ENCODE data around the gene KNCN.

KNCN gene

DNA sequence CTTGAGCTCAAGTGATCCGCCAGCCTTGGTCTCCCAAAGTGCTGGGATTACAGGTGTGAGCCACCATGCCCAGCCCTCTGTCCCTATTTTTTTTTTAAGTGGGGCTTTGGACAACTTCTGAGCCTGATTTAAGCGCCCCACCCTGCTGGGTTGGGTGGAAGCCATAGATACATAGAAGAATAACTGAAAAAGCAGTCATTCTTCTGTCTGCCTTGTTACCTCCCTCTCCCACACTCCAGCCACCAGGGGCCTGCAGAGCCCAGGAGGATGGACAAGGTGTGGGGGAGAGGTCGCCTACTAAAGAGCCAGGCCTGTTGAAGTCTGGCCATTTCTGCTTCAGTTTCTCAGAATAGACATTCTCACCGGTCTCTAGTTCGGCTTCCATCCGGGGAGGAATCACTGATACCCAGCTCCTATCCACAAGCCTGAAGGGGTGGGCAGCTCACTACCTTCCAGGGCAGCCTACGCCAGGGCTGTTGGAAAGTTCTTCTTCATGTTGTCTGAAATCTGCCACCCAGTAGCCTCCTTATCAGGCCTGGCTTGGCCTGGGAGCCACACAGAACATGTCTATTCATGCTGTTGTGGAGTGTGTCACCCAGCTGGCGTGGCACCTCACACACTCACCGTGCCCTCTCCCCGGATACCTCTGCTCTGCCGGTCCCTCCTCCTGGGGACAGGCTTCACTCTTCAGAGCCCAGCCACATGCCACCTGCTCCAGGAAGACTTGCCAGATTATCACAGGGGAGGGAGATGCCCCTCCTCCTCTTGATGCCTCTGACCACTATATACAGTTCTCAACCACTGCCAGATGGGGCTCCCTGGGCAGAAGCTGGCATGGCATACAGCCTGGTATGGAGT is 27.7 kb downstream of the KNCN start:
- DNase-seq, result no peak

DNA sequence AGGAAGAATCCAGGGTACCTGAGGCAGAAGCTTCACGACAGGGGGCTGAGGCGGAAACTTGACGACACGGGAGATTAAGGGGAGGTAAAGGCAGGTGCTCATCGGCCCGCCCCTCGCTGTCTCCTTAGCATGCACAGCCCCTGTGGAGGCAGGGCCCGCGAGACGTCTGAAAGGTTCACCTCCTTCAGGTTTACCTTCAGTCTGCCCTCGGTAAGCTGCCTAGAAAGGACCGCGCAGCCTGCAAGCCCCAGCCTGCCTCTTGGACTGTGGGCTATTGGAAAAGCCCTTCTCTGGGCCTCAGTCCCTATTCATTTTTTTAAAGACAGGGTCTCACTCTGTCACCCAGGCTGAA is 28.5 kb downstream of the KNCN start:
- DNase-seq, result no peak

DNA sequence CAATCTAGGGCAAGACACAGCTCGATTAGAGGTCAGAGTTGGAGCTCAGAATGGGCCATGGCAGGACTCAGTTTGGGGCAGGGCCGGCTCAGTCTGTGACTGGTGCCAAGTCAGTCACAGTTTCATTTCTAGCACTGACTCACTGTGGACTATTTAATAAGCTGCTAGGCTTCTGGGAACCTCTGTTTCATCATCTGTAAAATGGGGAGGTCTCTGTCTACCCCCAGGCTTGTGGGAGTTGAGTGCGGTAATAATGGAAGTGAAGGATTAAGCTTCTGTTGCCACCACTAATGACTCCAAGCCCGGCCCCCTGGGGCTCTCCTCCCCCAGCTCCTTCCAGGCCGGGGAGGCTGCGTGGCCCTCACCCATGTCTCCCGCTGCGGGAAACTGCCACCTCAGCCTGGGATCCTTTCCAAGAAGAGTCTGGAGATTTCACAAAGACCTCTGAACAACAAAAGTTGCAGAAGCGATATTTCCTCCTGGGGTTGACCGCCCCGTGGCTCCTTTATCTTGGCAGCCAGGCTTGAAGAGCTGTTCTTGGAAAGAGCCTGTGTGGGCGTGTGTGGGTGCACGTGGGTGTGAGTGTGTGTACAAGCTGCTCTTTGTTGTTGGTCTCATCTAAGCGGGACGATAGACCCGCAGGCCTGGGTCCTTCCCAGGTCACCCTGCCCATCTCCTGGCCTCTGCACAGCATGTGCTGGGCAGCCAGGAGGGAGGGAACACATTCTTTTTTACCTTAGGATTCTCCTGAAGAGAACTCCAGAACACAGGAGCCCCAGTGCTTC is 29.1 kb downstream of the KNCN start:
- DNase-seq, result no peak

DNA sequence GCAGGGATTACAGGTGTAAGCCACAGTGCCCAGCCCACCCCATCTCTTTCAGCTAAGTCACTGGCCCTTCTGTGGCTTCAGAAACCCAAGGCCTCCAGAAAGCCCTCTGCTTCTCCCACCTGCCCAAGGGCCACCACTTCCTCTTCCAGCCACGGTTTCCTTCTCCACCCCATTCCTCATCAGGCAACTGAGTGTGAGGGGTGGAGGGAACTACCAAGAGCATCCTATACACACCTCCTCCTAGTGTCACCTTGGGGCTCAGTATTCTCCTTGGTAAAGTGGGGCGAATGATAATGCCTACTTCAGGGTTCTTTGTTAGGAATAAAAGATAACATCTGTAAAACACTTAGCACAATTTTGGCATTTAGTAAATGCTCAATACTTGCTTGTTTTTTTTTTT is 30.0 kb downstream of the KNCN start:
- no peak for DNase-seq

DNA sequence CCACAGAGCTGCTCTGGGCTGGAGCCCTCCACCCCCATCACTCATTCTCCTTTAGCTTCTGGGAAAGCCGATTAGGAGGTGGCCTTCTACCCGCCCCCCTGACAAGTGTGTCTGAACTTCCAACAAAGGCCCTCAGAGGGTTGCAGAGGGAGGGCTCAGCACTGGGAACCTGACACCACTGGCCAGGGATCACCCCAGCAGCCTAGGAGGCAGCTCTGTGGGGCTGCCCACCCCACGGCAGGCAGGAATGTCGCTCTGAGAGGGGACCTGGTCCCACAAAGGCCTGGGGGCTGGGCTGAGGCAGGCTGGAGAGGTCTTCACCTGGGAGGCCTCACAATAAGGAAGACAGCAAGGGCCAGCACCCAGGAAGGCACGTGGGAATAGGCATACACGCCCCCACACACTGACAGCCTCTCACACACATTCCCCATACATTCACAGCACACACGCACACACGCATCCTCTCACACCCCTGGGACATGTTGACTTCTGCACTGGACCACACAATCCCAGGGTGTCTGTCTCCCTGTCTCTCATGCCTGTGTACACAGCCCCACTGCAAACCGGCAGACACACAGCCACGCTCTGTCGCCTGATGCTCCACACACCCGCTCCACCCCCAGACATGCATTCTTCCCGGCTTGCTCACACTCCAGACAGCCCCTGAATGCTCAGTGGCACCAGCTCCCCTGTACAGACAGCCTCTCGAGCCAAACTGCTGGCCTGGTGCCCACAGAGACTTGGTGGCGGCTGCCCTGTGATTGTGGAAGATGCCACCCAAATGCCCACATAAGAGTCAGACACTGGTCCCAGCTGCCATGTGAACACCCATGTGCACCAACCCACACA is 31.2 kb downstream of the KNCN start:
- DNase-seq, result no peak

DNA sequence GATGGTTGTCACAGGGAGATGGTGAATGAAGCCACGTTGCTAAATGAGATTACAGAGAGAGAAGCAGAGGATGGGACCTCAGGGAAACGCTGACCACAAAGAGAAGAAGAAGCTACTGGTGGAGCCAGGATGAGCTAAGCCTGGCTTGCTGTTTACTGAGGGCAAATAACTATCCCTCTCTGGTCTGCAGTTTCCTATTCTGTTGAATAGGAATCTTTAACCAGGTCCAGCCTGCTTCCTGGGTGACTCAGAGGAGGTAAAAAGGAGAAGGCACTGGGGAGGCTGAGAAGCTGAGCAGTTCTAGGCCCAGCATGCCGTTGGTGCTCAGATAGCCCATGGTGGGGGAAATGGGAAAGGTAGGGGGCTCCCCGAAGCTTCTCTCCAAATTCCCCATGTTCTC is 32.2 kb downstream of the KNCN start:
- DNase-seq, result no peak

DNA sequence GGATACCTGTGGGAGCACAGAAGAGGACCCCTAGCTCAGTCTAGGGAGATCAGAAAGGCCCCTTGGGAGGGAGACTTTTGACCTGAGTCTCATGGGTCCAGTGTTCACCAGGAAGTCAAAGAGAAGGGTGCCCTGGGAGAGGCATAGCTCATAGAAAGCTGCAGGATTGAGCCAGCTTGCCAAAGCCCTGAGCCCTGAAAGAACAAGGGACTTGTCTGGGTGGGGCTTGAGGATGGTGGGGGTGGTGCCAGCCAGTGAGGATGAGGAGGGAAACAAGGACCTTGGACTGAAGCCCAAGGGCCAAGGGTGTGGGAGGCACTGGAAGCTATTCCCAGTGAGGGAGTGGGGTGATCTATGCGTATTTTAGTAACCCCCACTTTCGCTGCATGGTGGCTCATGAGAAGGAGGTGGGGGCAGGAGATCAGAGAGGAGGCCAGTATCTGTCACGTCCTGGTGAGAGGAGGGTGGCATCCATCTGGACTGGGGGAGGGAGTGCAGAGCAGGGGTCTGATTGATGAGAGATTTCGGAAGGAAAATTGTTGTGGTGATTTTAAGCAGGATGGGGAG is 33.4 kb downstream of the KNCN start:
- no peak for DNase-seq

DNA sequence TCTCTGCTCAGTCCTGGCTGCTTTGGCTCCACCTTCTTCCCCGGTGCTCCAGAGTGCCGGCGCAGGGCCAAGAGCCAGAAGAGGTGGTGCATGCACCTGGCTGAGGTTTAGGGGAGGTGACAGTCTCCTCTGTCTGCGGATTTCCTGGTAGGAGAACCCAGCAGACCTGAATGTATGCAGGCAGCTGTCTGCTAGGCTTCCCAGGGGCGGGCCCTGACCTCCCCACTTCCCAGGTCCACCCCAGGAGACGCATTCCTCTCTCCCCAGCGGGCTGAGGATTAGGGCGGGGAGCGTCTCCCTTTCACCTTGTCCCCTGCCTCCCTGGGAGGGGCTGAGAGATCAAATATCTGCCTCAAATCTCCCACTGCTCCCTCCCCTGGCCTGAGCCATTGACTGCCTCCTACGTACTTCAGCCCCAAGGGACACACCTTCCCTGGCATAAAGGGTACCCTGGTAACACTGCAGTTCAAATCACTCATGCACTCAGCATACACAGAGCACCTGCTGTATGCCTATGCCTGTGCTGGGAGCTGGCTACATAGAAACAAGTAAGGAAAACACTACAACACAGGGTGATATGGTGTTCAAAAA is 34.3 kb downstream of the KNCN start:
- peak; percentile 72 for DNase-seq

DNA sequence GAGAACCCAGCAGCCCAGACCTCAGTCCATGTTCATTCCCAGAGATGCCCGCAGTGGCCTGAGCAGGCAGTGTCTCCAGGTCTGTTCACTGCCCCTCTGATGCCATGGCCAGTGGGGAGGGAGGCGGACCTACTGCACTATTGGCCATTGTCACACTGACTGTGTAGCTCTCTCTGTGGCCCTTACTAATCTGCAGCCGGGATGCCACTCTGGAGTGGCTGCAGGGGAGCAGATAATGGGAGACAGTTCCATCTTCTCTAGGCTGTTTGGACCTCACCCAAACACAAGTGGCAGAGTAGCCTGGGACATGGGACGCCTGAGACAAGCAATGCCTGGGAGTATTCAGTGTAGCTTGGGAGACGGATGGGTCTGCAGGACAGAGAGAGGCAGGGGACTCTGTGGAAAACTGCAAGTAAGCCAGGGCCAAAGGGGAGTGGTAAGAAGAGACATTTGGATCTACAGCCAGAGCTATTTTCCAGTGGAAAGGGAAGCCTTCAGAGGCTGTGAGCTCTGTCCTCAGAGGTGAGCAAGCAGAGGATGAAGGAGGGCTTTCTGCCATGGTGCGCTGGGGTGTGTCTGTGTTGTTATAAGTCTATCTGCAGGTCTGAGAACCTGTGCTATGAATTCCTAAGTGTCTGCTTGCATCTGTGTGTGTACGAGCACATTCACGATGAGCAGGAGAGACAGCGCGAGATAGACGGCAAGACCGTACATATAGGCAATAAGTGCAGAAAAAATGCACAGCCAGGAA is 35.1 kb downstream of the KNCN start:
- DNase-seq, result no peak

DNA sequence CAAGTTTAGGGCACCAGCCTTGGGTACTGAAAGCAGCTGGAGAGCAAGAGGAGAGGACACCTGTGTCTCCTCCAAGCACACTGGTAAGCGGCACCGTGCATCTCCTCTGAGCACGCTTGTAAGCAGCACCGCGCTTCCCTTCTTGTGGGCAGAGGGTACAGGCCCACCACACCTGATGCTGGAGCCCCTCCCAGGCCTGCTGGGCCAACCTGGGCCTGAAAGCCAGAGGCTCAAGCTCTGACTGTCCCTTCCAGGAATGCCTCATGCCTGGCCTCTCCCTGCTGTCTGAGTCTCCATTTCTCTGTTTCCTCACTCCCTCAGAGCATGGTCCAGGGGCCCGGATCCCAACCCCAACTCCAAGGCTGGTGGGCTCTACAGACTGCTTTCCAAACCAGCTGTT is 35.9 kb downstream of the KNCN start:
- DNase-seq, result no peak

DNA sequence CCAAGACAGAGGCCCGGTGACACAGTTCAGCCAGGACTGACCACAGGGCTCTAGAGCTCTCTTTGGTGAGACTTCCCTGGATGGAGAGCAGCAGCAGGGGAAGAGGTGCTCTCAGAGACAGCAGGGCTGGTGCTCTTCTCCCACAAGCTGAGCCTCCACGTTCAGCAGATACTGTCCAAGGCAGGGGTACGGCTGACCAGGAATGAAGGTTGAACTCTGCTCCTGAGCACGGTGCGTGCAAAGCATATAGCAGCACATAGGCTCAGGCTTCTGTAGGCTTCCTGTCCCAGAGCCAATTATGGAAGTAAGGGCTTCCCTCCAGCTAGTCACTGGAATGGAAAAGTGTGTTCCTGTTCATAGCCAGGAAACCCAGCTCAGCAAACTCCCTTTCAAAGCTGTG is 37.9 kb downstream of the KNCN start:
- DNase-seq, result no peak

DNA sequence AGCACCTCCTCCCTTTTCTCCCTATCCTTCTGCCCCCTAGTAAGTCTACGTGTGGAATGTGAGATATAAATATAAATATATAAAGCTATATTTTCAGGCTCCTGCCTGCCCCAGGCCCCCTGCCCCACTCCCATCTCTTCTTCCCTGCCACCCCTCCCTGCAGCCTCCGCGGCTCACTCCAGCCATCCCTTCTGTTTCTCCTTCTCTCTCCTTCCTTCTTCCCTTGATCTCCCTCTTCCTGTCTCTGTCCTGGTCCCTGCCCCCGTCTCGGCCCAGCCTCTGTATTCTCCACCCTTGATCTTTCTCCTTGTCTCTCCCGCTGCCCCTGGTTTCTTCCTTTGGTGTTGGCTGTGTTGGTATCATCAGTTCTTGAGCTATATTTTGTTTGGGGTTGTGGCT is 38.7 kb downstream of the KNCN start:
- DNase-seq, result no peak

DNA sequence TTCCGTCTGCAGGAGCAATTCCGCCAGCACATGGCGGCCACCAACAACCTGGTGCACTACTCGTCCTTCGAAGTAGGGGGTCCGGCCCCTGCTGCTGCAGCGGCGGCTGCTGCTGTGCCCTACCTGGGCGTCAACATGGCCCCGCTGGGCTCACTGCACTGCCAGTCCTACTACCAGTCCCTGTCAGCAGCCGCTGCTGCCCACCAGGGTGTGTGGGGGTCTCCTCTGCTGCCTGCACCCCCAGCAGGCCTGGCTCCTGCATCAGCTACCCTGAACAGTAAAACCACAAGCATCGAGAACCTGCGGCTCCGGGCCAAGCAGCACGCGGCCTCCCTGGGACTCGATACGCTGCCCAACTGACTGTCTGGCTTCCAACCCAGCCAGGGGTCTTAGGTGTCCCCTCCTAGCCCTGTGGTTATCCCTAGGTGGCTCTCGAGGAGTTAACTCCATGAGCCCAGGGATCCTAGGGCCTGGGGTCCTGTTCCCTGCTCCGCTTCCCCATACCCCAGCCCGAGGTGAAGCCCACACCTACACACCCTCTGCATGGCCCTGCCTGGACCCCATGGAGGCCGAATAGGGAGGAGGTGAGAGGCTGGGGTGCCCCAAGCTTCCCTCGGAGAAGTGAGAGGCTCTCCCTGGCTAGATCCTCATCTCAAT is 39.2 kb downstream of the KNCN start:
- no peak for DNase-seq

DNA sequence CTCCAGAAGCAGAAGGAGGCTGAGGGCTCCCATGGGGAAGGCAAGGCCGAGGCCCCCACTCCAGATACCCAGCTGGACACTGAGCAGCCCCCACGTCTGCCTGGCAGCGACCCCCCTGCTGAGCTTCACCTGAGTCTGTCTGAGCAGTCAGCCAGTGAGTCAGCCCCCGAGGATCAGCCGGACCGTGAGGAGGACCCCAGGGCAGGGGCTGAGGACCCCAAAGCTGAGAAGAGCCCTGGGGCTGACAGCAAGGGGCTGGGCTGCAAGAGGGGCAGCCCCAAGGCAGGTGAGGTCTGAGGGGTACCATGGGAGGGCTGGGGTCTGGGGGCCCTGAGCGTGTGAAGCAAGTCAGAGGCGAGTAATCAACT is 40.5 kb downstream of the KNCN start:
- DNase-seq, result no peak

DNA sequence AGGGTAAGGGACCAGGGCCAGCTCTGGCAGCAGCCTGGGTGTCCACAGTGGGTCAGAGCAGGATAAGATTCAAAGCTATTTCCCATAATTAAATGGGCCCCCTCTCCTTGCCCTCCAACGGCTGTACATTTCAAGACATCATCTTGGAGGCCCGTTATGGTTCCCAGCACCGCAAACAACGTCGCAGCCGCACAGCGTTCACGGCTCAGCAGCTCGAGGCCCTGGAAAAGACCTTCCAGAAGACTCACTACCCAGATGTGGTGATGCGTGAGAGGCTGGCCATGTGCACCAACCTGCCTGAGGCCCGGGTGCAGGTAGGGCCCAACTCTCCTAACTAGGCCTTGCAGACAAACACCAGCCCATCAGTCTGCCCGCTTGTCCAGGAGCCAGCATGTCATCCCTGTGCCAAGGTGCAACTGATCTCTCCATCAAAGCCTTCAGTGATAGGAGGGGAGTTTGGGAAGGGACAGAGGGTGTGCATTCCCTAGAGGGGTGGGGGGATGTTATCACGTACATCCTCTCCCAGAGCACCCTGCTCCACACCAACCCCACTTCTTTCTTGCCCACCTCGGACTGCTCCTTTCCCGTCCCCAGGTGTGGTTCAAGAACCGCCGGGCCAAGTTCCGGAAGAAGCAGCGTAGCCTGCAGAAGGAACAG is 41.0 kb downstream of the KNCN start:
- no peak for DNase-seq

DNA sequence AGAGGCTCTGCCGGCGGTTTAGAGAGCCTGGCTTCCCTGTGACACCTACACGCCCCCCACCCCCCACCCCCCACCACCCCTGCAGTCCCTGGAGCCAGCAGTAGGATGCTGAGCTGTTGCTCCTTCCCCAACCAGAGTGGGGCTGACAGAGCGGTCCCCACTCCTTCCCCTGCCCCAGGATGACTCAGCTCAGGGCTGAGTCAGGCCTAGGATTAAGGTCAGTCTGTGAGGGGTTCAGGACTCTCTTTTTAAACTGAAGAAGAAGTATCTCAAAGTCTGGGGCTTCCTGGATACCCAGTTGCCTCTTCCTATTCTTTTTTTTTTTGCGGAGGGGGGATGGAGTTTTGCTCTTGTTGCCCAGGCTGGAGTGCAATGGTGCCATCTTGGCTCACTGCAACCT is 42.7 kb downstream of the KNCN start:
- no peak for DNase-seq

DNA sequence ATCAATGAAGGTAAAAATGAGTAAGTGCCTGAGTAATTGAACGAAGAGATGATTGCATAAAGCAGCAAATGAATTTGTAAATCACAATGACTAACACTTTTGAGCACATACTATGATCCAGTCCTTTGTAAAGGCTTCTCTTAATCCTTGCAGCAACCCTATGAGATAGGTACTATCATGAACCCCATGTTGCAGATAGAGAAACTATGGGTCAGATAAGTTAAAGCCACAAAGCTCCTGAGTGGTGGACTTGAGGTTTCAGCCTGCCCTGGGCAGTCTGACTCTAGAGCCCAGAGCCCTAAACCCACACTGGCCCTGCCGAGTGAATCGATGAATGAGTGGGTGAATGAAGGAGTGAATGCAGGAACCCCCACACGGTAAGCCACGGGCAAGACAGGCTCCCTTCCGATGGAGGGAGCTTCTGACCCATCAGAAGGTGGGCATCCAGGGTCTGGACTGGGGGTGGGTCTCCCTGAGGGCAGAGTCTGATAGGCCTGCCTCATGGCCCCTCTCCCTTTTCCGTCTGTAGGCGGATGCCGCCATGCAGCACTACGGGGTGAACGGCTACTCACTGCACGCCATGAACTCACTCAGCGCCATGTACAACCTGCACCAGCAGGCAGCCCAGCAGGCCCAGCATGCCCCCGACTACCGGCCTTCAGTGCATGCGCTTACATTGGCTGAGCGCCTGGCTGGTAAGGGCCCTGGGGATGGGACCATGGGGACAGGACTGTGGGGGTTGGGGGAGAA is 44.8 kb downstream of the KNCN start:
- DNase-seq, result no peak

DNA sequence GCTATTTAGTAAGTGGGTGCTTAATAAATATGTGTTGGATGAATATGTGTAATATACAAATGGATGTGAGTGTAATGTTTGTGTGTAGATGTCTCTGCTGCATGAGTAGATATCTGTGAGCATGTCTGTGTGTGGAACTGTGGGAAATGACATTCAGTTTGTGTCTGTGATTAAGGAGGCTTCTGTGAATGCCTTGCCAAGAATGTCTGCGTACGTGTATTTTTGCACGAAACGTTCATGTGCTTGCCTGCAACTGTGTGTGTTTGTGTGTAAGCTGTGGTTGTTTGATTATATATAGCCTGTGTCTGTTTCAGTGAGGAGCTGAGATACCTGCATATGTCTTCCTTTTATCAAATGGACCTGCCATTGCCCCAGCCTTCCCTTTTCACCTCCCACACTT is 48.0 kb downstream of the KNCN start:
- no peak for DNase-seq

DNA sequence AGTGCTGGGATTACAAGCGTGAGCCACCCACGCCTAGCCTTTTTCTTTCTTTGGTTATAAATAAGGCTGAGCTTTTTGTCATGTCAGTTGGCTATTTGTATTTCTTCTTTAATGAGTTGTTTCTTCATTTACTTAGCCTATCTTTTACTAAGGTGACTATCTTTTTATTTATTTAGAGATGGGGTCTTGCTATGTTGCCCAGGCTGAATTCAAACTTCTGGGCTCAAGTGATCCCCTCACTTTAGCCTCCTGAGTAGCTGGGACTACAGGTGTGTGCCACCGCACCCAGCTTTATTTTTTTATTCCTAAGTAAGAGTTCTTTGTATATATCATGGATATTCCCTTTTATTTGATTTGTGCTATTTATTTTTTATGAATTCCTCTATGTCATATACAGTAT is 49.9 kb downstream of the KNCN start:
- no peak for DNase-seq

DNA sequence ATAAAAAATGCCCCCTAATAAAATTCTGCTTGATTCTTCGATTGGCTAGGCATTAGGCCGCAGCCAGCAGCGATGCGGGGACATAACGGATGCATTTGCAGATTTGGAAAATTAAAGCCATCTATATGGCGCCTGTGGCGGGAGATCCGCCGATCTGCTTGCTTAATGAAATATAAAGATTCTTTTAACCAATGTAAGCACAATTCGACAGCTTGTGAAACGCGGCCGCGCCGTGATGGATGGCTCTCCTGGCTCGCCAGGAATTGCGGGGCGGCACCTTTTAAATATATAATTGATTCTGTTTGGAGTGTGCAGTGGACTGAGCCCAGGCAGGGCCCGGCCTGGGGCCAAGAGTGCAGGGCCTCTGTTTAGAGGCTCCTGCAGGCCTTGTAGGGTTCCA is 53.8 kb downstream of the KNCN start:
- DNase-seq, result no peak

Data from NCI-H146 (cell line).